ENCODE results near the gene PCDH1.

PCDH1 gene

DNA sequence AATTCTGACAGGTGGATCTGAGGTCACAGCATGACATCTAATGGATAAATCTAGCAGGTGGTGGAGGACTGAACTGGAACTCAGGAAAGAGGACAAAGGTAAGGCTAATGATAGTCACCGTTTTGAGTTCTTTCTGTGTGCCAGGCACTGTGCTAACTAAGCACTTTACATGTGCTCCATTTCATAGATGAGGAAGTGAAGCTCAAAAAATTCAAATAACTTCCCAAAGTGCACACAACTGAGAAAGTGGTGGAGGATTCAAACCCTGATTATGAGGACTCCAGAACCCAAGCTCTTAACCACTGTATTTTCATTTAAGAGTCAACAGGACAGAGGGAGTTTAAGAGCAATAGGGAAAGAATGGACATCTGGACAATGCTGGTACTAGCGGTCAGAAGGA, 38.3 kb upstream of the PCDH1 start:
- FAIRE-seq (no peak), DNase-seq (ENCODE audit: insufficient read length, low spot score) (no peak)
- TF ChIP-seq, protein P1, sequence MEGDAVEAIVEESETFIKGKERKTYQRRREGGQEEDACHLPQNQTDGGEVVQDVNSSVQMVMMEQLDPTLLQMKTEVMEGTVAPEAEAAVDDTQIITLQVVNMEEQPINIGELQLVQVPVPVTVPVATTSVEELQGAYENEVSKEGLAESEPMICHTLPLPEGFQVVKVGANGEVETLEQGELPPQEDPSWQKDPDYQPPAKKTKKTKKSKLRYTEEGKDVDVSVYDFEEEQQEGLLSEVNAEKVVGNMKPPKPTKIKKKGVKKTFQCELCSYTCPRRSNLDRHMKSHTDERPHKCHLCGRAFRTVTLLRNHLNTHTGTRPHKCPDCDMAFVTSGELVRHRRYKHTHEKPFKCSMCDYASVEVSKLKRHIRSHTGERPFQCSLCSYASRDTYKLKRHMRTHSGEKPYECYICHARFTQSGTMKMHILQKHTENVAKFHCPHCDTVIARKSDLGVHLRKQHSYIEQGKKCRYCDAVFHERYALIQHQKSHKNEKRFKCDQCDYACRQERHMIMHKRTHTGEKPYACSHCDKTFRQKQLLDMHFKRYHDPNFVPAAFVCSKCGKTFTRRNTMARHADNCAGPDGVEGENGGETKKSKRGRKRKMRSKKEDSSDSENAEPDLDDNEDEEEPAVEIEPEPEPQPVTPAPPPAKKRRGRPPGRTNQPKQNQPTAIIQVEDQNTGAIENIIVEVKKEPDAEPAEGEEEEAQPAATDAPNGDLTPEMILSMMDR (IDR thresholded peaks at IDR 0.05; ENCODE audit: insufficient read depth, missing control alignments): no peak

- TF ChIP-seq, protein P1 (IDR thresholded peaks at IDR 0.05; ENCODE audit: insufficient read depth, missing control alignments): no peak
- no peak for FAIRE-seq
- DNase-seq (ENCODE audit: insufficient read length, low spot score): no peak
Observed at GRCh38 chr5:141915881-141916336, 37.7 kb upstream of the PCDH1 start.

- FAIRE-seq: no peak
- TF ChIP-seq, protein P1 (IDR thresholded peaks at IDR 0.05; ENCODE audit: insufficient read depth, missing control alignments): no peak
- no peak for DNase-seq (ENCODE audit: insufficient read length, low spot score)
Observed at GRCh38 chr5:141914797-141915196, 36.6 kb upstream of the PCDH1 start.

- DNase-seq (ENCODE audit: insufficient read length, low spot score): no peak
- TF ChIP-seq, protein P1 (IDR thresholded peaks at IDR 0.05; ENCODE audit: insufficient read depth, missing control alignments): no peak
- FAIRE-seq: no peak
Observed at GRCh38 chr5:141914199-141914743, 36.1 kb upstream of the PCDH1 start.

DNA sequence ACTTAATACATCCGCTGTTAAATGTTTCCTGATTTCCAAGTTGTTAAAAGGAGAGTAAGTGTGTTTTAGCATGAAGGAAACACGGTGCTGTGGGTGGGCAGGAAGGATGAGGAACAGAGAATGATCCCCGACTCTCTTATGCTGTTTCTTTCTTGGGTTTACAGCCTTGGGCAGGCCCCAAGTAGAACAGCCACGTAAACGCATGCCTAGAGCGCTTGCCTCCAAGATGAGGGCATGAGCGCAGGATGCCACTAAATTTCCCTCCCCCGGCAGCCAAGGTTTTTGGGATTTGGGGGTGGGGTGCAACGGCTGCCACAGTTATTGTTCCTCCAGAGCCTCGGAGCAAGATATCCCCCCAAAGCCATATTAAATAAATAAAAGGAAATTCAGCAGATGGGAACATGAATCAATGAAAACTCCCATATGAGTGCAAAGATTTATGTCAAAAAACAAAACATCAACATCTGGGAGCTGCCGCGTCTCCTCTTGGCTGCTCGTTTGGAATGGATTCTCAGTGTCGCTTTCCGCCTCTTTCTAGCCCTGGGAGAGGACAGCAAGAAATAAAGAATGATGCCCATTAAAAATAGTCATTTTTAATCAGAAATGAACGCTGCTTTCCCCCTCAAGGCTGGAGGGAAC, 35.5 kb upstream of the PCDH1 start:
- DNase-seq (ENCODE audit: insufficient read length, low spot score): no peak
- TF ChIP-seq, protein P1 (IDR thresholded peaks at IDR 0.05; ENCODE audit: insufficient read depth, missing control alignments): no peak
- no peak for FAIRE-seq

- TF ChIP-seq, protein P1 (IDR thresholded peaks at IDR 0.05; ENCODE audit: insufficient read depth, missing control alignments): no peak
- DNase-seq (ENCODE audit: insufficient read length, low spot score) (no peak), FAIRE-seq (no peak)
Observed at GRCh38 chr5:141910271-141910673, 32.1 kb upstream of the PCDH1 start.

DNA sequence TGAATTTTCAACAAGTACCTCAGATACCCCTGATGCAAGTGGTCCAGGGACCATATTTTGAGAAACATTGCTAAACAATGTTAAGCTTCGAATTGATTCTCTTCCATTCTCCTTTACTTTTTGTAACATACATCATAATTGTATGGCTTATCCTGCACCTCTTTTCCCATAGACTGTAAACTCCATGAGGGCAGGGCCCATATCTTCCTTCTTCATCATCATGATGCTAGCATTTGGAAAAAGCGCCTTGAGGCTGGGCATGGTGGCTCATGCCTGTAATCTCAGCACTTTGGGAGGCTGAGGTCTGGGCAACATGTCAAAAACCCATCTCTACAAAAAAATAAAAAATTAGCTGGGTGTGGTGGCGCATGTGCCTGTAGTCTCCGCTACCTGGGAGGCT, 31.0 kb upstream of the PCDH1 start:
- no peak for DNase-seq (ENCODE audit: insufficient read length, low spot score)
- TF ChIP-seq, protein P1 (IDR thresholded peaks at IDR 0.05; ENCODE audit: insufficient read depth, missing control alignments): no peak
- no peak for FAIRE-seq
